Kidney capillary endothelial cell (primary cell): ENCODE data around the gene ATAD1.

Source experiments
- DNase-seq: peaks from one replicate; pipeline ENCODE4 v3.0.0-alpha.2; 2018; ENCODE audit warnings: low spot score

Gene ATAD1

GRCh38 chr10:87715552-87716347, 102.3 kb downstream of the ATAD1 start:
- no peak for DNase-seq

- DNase-seq, result no peak
Measured at GRCh38 chr10:87713707-87714106, 104.3 kb downstream of the ATAD1 start.

DNA sequence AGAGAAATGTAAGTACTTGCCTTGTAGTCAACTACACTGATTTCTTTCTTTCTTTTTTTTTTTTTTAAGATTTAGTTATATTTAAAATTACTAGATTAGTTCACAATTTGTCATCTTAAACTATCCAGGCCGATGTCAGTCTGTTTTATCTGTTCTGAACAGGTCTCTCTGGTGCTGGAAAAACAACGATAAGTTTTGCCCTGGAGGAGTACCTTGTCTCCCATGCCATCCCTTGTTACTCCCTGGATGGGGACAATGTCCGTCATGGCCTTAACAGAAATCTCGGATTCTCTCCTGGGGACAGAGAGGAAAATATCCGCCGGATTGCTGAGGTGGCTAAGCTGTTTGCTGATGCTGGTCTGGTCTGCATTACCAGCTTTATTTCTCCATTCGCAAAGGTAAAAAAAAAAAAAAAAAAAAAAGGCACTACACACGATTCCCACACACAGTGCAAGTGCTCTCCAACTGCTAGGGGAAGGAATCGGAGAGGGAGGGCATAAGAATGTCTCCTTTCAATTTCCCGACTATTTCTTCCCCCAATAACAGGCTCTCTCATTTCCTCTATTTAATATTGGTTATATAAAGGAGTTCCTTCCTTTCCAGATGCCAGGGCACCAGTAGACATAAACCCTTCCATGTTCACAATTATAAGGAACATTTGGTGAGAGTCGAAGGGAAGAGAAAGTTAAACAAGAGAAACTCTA, 105.0 kb downstream of the ATAD1 start:
- DNase-seq, result no peak

DNA sequence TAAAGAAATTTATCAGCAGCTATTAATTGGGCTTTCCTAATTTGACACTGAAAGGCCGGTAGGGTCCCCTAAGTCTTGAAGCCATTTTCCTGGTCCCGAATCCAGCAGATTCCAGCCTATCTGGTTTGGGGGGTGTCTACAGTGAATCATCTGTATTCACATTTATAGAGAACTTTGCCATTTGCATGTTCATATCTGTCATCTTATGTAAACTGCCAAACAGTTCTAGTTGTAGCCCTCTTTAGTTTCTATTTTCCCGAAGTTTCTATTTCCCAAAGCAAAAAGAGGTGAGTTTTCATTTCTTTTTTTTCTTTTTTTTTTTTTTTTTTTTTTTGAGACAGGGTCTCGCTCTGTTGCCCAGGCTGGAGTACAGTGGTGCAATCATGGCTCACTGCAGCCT, 110.8 kb downstream of the ATAD1 start:
- no peak for DNase-seq

GRCh38 chr10:87706731-87707130, 111.3 kb downstream of the ATAD1 start:
- DNase-seq, result no peak

DNA sequence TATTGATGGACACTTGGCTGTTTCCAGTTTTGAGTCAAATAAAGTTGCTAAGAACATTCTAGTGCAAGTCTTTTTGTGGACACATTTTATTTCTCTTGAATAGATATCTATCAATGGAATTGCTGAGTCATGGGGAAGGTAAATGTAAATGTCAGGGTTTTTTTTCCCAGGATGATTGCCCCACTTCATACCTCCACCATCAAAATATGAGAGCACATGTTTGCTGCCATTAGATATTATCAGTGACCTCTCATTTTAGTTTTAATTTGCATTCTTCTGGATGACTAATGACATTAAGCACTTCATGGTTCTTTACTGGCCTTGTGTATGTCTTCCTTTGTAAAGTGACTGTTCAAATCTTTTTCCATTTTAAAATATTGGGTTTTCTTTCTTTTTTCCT, 112.7 kb downstream of the ATAD1 start:
- no peak for DNase-seq

DNA sequence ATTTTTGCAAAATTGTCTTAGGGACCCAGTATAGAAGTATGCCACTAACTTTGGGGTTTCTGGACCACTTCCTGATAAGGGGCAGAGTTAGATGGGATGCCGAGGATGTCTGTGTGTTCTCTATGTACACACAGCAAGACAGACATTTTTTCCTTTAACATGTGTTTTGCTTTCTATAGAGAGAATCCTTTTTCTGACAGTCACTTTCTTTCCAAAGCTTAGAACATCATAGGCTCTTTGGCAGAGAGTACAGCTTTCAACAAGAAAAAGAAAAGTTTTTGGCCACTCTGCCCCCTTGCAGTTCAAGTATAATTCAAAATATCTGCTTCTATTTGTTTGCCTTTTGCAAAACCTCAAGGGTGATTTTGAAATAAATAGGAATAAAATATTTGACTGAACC, 114.3 kb downstream of the ATAD1 start:
- DNase-seq, result no peak

GRCh38 chr10:87702973-87703294, 115.1 kb downstream of the ATAD1 start:
- no peak for DNase-seq

GRCh38 chr10:87702260-87702972, 115.6 kb downstream of the ATAD1 start:
- no peak for DNase-seq
